Stimulated activated CD4-positive, alpha-beta T cell treated with anti-CD3 and anti-CD28 coated beads, Interleukin-1b, Interleukin-23, amount 100 ng/mL, for 24 hours (primary cell): ENCODE results near the gene ITIH6.
"Not testable (repeated sequence)": the region's sequence is repeated elsewhere in the genome, so short reads cannot be mapped to it uniquely, and the experiment has no call there.

Experiments used
- DNase-seq, 4 experiments: peaks; one replicate each; pipeline ENCODE4 v3.0.0-alpha.2; 2020; ENCODE audit warnings: low read depth in 4 of 4, low spot score in 1 of 4

Gene ITIH6

GRCh38 chrX:54798137-54798536, at the start of gene ITIH6:
Gene ITIH6 (minus strand): TSS chrX:54798255. CDS start chrX:54798210, 45 bp downstream.
- no peak for DNase-seq

GRCh38 chrX:54847700-54848099, 49.6 kb upstream of the ITIH6 start:
- DNase-seq: not testable (repeated sequence)

- no peak for DNase-seq
Observed at GRCh38 chrX:54843050-54843449, 45.0 kb upstream of the ITIH6 start.

GRCh38 chrX:54842607-54843006, 44.6 kb upstream of the ITIH6 start:
- DNase-seq: no peak

GRCh38 chrX:54841184-54841874, 43.3 kb upstream of the ITIH6 start:
- not testable (repeated sequence) for DNase-seq

GRCh38 chrX:54838583-54838982, 40.5 kb upstream of the ITIH6 start:
- no peak for DNase-seq

- DNase-seq: no peak
Observed at GRCh38 chrX:54826598-54826997, 28.5 kb upstream of the ITIH6 start.

GRCh38 chrX:54825716-54826438, 27.8 kb upstream of the ITIH6 start:
- DNase-seq: no peak

- DNase-seq: no peak
Observed at GRCh38 chrX:54824722-54825121, 26.7 kb upstream of the ITIH6 start.

- no peak for DNase-seq
Observed at GRCh38 chrX:54824195-54824594, 26.1 kb upstream of the ITIH6 start.

- no peak for DNase-seq
Observed at GRCh38 chrX:54821310-54821709, 23.3 kb upstream of the ITIH6 start.

- DNase-seq: no peak
Observed at GRCh38 chrX:54820737-54821136, 22.7 kb upstream of the ITIH6 start.

- DNase-seq: no peak
Observed at GRCh38 chrX:54819201-54819600, 21.1 kb upstream of the ITIH6 start.

GRCh38 chrX:54818221-54818620, 20.2 kb upstream of the ITIH6 start:
- no peak for DNase-seq

GRCh38 chrX:54817220-54817820, 19.3 kb upstream of the ITIH6 start:
- DNase-seq: no peak

GRCh38 chrX:54812306-54812705, 14.3 kb upstream of the ITIH6 start:
- no peak for DNase-seq

GRCh38 chrX:54811301-54811885, 13.3 kb upstream of the ITIH6 start:
- no peak for DNase-seq

GRCh38 chrX:54810532-54810931, 12.5 kb upstream of the ITIH6 start:
- no peak for DNase-seq

GRCh38 chrX:54808605-54809483, 10.8 kb upstream of the ITIH6 start:
- DNase-seq: peak; percentile 61 to 79 (median 71)

- DNase-seq: peak in 1 of 4 experiments; percentile 24
Observed at GRCh38 chrX:54808109-54808604, 10.1 kb upstream of the ITIH6 start.
